Gastrocnemius medialis (tissue), 4 donors: ENCODE results near the gene GIPC3. TPM values are rescaled to one million over a fixed set of nuclear protein-coding genes. Genes with fewer than 3 reads are reported as not detected.

Experiments used
- ATAC-seq, 2 donors: fragments of 150-250 bp; one replicate each; pipeline ENCODE4 v1.9.1; 2016
- DNase-seq, 2 donors: peaks; one replicate each; pipeline ENCODE4 v3.0.0-alpha.2; 2019
- H3K27ac ChIP-seq, 4 donors: fragments of 200-600 bp; sonication (generic); 1 replicate in 1 of 4; 2 replicates in 3 of 4; pipeline ENCODE4 v1.5.1; 2016 to 2018; ENCODE audit warnings: mild to moderate bottlenecking in 2 of 4, moderate library complexity in 1 of 4
- H3K27me3 ChIP-seq, 3 donors: fragments of 200-600 bp; sonication (generic) in 2 of 3; 1 replicate in 1 of 3; 2 replicates in 2 of 3; pipeline versions ENCODE4 v1.5.1 to v1.6.0; 2016 to 2019; ENCODE audit warnings: mild to moderate bottlenecking in 1 of 3, moderate library complexity in 1 of 3
- H3K36me3 ChIP-seq, 2 donors: fragments of 200-600 bp; sonication (generic) in 1 of 2; one replicate each; pipeline ENCODE4 v1.5.1; 2017 to 2018
- H3K4me1 ChIP-seq, 2 donors: fragments of 200-600 bp; sonication (generic) in 1 of 2; one replicate each; pipeline ENCODE4 v1.5.1; 2016 to 2017; ENCODE audit warnings: mild to moderate bottlenecking in 2 of 2
- H3K4me3 ChIP-seq, 4 donors: fragments of 200-600 bp; sonication (generic) in 3 of 4; 1 replicate in 1 of 4; 2 replicates in 3 of 4; pipeline ENCODE4 v1.5.1; 2016 to 2019; ENCODE audit warnings: mild to moderate bottlenecking in 2 of 4
- H3K9me3 ChIP-seq, 3 donors: fragments of 200-600 bp; sonication (generic) in 2 of 3; 1 replicate in 1 of 3; 2 replicates in 2 of 3; pipeline ENCODE4 v1.5.1; 2016 to 2019
- CTCF ChIP-seq, 5 experiments: fragments of 450-650 bp in 3 of 5; fragments of 200-600 bp in 2 of 5; sonication (generic) in 2 of 5; IDR thresholded peaks in 4 of 5; conservative IDR thresholded peaks in 1 of 5; 1 replicate in 4 of 5; 2 replicates in 1 of 5; pipeline ENCODE4 v1.5.1; 2016 to 2019; ENCODE audit warnings: antibody characterized with exemption in 5 of 5, mild to moderate bottlenecking in 3 of 5, moderate library complexity in 3 of 5
- POLR2A ChIP-seq, 2 donors: fragments of 450-650 bp; IDR thresholded peaks; one replicate each; pipeline ENCODE4 v1.6.1; 2017; ENCODE audit warnings: antibody characterized with exemption in 2 of 2, mild to moderate bottlenecking in 2 of 2, moderate library complexity in 2 of 2
- in situ Hi-C, 4 donors: fragments of 200-750 bp; cut with MboI; loops; one replicate each; pipeline versions ENCODE4 v1.15.0 to v1.8.0; 2017; ENCODE audit warnings: low sequenced_read_pairs in 4 of 4
- intact Hi-C: fragments of 100-400 bp; cut with DNase I; formaldehyde crosslinking; loops from one replicate; pipeline ENCODE4 v1.15.1; 2023; ENCODE audit warnings: low total_unique reads
- total RNA-seq, 4 donors: library from RNA; depleted of rRNA; stranded (reverse); fragments of >200 nt; gene quantifications; one replicate each; pipeline versions ENCODE4 v1.1.0 to v1.2.3, GENCODE V29; 2016

GIPC3 gene
- total RNA-seq, 4 donors from 2014 or later, result 0.15 to 1.1 (median 0.33) TPM

GRCh38 chr19:3636506-3636905 lies 51.2 kb downstream of the GIPC3 start:
- in situ Hi-C loops, result no loop called here
- DNase-seq, result no peak

GRCh38 chr19:3636962-3637361 lies 51.7 kb downstream of the GIPC3 start:
- H3K9me3 ChIP-seq, result no peaks in the 10 kb centered on the region
- intact Hi-C loops (no loop called here), in situ Hi-C loops (no loop called here)
- ATAC-seq, result no peak
- H3K4me3 ChIP-seq, result no peak overlapping the region
- peaks cover 0 to 44% of the 10 kb centered on the region in 2 donors for H3K36me3 ChIP-seq
- TF ChIP-seq CTCF (IDR thresholded peaks at IDR 0.05 in 4 of 5, conservative IDR thresholded peaks at IDR 0.05 in 1 of 5), result no peak
- TF ChIP-seq POLR2A (IDR thresholded peaks at IDR 0.05), result no peak
- H3K27me3 ChIP-seq, result no peaks in the 10 kb centered on the region
- H3K27ac ChIP-seq, result no peak overlapping the region
- DNase-seq, result no peak
- no peaks in the 10 kb centered on the region for H3K4me1 ChIP-seq

More at GRCh38 chr19:3636506-3636905, 51.2 kb downstream of the GIPC3 start:
- H3K9me3 ChIP-seq, result no peaks in the 10 kb centered on the region
- no peak for ATAC-seq
- H3K27me3 ChIP-seq, result no peaks in the 10 kb centered on the region
- TF ChIP-seq CTCF (IDR thresholded peaks at IDR 0.05 in 4 of 5, conservative IDR thresholded peaks at IDR 0.05 in 1 of 5), result no peak
- no peak for TF ChIP-seq POLR2A (IDR thresholded peaks at IDR 0.05)
- no peaks in the 10 kb centered on the region for H3K4me1 ChIP-seq
- H3K27ac ChIP-seq, result no peak overlapping the region
- peaks cover 0 to 43% of the 10 kb centered on the region in 2 donors for H3K36me3 ChIP-seq
- intact Hi-C loops, result no loop called here
- H3K4me3 ChIP-seq, result no peak overlapping the region

- ATAC-seq (no peak), DNase-seq (no peak)
- in situ Hi-C loops, result no loop called here
- intact Hi-C loops, result no loop called here
- Histone ChIP-seq H3K4me1 (no peaks in the 10 kb centered on the region), H3K36me3 (peaks cover 0 to 39% of the 10 kb centered on the region in 2 donors), H3K27me3 (no peaks in the 10 kb centered on the region), H3K9me3 (no peaks in the 10 kb centered on the region), H3K27ac (no peak overlapping the region), H3K4me3 (no peak overlapping the region)
- TF ChIP-seq POLR2A (IDR thresholded peaks at IDR 0.05) (no peak), CTCF (IDR thresholded peaks at IDR 0.05 in 4 of 5, conservative IDR thresholded peaks at IDR 0.05 in 1 of 5) (no peak)
Measured at GRCh38 chr19:3637621-3638020, 52.3 kb downstream of the GIPC3 start.

GRCh38 chr19:3638208-3639193 lies 53.2 kb downstream of the GIPC3 start:
- Histone ChIP-seq H3K27me3 (no peaks in the 10 kb centered on the region), H3K27ac (no peak overlapping the region), H3K4me1 (no peaks in the 10 kb centered on the region), H3K36me3 (peaks cover 0 to 41% of the 10 kb centered on the region in 2 donors), H3K9me3 (no peaks in the 10 kb centered on the region), H3K4me3 (no peak overlapping the region)
- intact Hi-C loops (no loop called here), in situ Hi-C loops (no loop called here)
- no peak for DNase-seq
- no peak for ATAC-seq
- TF ChIP-seq CTCF (IDR thresholded peaks at IDR 0.05 in 4 of 5, conservative IDR thresholded peaks at IDR 0.05 in 1 of 5) (no peak), POLR2A (IDR thresholded peaks at IDR 0.05) (no peak)
